Measurements from ENCODE around the gene RAD50.

DNA sequence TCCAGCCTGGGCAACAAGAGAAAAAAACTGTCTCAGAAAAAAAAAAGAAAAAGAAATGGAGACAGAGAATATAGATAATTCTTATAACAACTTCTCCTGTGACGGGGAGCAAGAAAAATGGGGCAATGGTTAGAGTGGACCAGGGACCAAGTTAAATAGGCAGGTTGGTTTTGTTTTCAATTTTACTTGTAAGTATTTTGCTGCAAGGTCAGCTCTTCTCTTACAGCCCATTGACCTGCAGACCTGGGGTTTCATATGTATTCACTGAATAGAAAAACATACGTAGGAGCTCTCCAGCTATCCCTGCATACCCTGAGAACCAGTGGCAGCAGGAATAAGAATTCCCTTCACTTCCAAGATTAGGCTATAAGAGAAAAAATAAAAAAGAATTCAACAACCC is 72.0 kb downstream of the RAD50 start:
- TF ChIP-seq, protein P1, sequence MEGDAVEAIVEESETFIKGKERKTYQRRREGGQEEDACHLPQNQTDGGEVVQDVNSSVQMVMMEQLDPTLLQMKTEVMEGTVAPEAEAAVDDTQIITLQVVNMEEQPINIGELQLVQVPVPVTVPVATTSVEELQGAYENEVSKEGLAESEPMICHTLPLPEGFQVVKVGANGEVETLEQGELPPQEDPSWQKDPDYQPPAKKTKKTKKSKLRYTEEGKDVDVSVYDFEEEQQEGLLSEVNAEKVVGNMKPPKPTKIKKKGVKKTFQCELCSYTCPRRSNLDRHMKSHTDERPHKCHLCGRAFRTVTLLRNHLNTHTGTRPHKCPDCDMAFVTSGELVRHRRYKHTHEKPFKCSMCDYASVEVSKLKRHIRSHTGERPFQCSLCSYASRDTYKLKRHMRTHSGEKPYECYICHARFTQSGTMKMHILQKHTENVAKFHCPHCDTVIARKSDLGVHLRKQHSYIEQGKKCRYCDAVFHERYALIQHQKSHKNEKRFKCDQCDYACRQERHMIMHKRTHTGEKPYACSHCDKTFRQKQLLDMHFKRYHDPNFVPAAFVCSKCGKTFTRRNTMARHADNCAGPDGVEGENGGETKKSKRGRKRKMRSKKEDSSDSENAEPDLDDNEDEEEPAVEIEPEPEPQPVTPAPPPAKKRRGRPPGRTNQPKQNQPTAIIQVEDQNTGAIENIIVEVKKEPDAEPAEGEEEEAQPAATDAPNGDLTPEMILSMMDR (IDR thresholded peaks at IDR 0.05) = no peak
- no peak for TF ChIP-seq POLR2A (IDR thresholded peaks at IDR 0.05)
